ENCODE data around the gene TMOD1. TPM values are rescaled to one million over a fixed set of nuclear protein-coding genes. Genes with fewer than 3 reads are reported as not detected.

Gene TMOD1
- total RNA-seq, 1 donor from 2014 or later: 0.98 TPM

DNA sequence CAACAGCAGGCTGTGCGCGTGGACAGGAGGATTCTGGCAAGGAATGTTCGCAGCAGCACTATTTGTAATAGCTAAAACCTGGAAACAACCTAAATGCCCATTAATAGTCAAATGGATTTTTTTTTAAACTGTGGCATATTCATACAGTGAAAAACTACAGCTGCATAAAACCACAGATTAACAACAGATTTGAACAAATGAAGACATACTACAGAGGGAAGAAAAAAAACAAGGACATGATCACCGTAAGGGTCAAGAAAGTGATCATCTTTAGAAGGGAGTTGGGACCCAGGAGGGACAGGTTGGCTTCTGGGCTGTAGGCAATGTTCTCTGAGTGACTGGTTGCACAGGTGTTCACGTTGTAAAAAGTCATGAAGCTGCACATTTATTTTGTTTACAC, 1.2 kb upstream of the TMOD1 start:
- TF ChIP-seq, protein P1, sequence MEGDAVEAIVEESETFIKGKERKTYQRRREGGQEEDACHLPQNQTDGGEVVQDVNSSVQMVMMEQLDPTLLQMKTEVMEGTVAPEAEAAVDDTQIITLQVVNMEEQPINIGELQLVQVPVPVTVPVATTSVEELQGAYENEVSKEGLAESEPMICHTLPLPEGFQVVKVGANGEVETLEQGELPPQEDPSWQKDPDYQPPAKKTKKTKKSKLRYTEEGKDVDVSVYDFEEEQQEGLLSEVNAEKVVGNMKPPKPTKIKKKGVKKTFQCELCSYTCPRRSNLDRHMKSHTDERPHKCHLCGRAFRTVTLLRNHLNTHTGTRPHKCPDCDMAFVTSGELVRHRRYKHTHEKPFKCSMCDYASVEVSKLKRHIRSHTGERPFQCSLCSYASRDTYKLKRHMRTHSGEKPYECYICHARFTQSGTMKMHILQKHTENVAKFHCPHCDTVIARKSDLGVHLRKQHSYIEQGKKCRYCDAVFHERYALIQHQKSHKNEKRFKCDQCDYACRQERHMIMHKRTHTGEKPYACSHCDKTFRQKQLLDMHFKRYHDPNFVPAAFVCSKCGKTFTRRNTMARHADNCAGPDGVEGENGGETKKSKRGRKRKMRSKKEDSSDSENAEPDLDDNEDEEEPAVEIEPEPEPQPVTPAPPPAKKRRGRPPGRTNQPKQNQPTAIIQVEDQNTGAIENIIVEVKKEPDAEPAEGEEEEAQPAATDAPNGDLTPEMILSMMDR (conservative IDR thresholded peaks at IDR 0.05; ENCODE audit: low read depth, low read length): no peak
- DNase-seq (ENCODE audit: low read depth): no peak

DNA sequence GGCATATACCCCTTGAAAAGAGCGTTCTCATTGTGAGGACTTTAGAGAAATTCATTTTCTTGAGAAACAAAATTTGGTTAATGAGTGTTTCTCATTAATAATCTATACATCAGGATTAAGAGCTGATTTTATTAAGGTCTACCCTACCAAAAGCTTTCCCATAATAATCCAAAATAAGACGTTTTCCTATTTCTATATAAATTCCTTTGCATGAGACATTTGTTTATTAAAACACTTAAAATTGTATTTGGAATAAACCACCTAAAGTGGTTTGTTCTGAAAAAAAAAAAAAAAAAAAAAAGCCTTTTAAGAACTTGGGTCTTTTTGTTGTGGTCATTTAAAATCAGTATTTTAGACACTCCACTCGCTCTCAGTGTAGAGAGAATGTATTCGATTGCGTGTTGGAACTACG, 695 bp upstream of the TMOD1 start:
- H3K4me3 ChIP-seq (ENCODE audit: low read depth, low read length): peak overlapping the region; percentile 39
- TF ChIP-seq, protein P1 (conservative IDR thresholded peaks at IDR 0.05; ENCODE audit: low read depth, low read length): no peak
- DNase-seq (ENCODE audit: low read depth): no peak

More for the DNA sequence above, 1.2 kb upstream of the TMOD1 start:
- H3K4me3 ChIP-seq (ENCODE audit: low read depth, low read length): no peak overlapping the region

- H3K4me3 ChIP-seq (ENCODE audit: low read depth, low read length): peak overlapping the region; percentile 56
- DNase-seq (ENCODE audit: low read depth): no peak
- TF ChIP-seq, protein P1 (conservative IDR thresholded peaks at IDR 0.05; ENCODE audit: low read depth, low read length): no peak
Measured at GRCh38 chr9:97501972-97502221, 431 bp downstream of the TMOD1 start.

DNA sequence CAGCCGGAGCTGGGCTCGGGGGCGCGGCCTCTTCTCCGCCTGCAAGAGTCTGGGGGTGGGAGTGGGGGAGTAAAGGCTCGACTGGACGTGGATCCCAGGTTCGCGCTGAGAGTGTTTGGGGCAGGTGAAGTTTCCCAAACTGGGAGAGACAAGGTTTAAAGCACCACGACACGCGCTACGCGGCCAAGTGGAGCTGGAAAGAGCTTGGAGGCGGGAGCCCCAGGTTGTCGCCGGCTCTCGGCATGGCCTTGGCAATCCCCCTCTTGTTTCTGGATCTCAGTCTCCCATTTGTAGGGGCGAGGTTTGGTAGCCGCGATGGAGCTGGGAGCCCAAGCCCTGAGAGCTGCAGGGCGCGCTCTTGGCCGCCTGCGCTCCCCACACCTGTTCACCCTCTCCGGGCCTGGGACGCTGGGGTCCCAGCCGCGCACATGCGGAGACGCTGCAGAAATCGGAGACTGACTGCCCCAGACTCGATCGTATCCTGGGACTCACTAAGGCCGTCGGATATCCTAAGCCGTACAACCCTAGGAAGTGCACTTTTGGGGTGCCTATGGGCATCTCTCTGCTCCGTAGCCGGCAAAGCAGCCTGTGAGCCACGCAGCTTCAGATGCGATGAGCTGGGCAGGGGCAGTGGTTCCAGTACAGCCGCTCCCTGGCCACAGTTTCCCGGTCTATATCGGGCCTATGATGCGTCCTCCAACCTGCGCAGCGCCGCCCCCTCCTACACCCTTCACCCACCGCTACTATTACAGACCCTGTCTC, 937 bp downstream of the TMOD1 start:
- H3K4me3 ChIP-seq (ENCODE audit: low read depth, low read length): peak overlapping the region; percentile 56
- no peak for DNase-seq (ENCODE audit: low read depth)
- TF ChIP-seq, protein P1 (conservative IDR thresholded peaks at IDR 0.05; ENCODE audit: low read depth, low read length): no peak

DNA sequence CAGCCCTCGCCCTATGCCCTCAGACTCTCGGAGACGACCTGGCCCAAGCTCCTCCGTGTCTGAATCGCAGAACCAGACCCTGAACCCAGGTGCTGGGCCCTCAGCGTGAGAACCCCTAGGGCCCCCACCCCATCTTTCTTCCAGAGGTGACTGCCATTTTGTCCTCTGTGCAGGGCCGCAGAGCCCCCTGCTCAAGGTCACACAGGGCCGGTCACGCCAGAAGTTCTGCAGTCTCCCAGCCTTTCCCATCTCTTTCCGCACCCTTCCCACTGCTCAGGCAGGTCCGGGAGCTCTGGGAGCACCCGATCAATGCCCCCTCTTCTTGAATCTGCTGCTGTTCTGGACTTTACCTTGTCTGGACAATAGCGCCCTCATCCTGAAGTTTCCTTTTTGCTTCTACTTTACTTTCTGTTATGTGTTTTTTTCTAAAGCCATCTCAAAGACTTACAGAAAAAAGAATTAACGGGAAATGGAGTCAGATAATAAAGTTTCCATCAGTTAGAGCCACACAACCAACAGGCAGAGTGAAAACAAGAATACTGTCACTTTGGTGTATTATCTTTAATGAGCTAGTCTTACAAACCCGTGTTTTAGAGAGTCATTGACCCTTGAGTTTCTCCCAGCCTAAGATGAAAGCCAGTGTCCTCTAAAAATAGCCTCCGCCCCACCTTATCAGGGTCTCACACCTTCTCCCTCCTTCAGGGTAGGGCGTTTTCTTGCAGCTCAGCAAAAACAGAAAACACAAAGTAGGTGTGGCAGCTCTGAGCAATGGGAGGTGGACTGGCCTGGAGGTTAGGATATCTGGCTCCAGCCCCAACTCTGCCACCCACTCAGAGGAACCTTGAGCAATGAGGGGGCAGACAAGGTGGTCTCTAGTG, 1.8 kb downstream of the TMOD1 start:
- no peak overlapping the region for H3K4me3 ChIP-seq (ENCODE audit: low read depth, low read length)
- TF ChIP-seq, protein P1 (conservative IDR thresholded peaks at IDR 0.05; ENCODE audit: low read depth, low read length): no peak
- no peak for DNase-seq (ENCODE audit: low read depth)

DNA sequence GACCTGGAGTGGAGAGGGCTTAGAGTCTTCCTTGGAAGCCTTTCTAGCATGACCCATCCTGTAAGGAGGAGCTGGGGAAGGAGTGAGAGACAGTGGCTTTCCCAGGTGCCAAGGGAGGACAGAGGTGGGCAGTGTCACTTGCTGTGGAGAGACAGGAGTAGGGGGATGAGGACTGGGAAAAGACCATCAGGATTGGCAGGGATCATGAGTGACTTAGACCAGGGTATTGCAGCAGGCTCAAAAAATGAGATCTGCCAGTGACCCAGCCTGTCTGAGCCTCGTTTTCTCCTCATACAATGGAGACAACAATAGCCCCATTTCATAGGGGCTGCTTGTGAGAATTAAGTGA, 2.4 kb downstream of the TMOD1 start:
- no peak for DNase-seq (ENCODE audit: low read depth)
- H3K4me3 ChIP-seq (ENCODE audit: low read depth, low read length): no peak overlapping the region
- TF ChIP-seq, protein P1 (conservative IDR thresholded peaks at IDR 0.05; ENCODE audit: low read depth, low read length): no peak

Data from epithelial cell of proximal tubule (primary cell).